Inflammatory macrophage treated with lipopolysaccharide for 1 hour (primary cell): Measurements from ENCODE around the gene PCGF3.
"Not testable (repeated sequence)": the region's sequence is repeated elsewhere in the genome, so short reads cannot be mapped to it uniquely, and the experiment has no call there.

Experiments used
- DNase-seq, 2 donors: peaks; one replicate each; pipeline ENCODE4 v3.0.0-alpha.2; 2020 to 2022

PCGF3 gene

GRCh38 chr4:803884-804283 lies 98.3 kb downstream of the PCGF3 start:
- no peak for DNase-seq

GRCh38 chr4:804804-805203 lies 99.2 kb downstream of the PCGF3 start:
- DNase-seq = no peak

- DNase-seq = not testable (repeated sequence)
These were observed 101.3 kb downstream of the PCGF3 start for GRCh38 chr4:806979-807378.

- DNase-seq = no peak
These were observed 102.2 kb downstream of the PCGF3 start for GRCh38 chr4:807792-808191.

- no peak for DNase-seq
These were observed 103.4 kb downstream of the PCGF3 start for GRCh38 chr4:808860-809570.

- DNase-seq = no peak
These were observed 108.3 kb downstream of the PCGF3 start for GRCh38 chr4:813900-814299.

GRCh38 chr4:814312-814850 lies 108.7 kb downstream of the PCGF3 start:
- DNase-seq = no peak

- DNase-seq = no peak
These were observed 110.0 kb downstream of the PCGF3 start for GRCh38 chr4:815464-816146.

GRCh38 chr4:818106-818921 lies 112.7 kb downstream of the PCGF3 start:
- no peak for DNase-seq

GRCh38 chr4:819401-820229 lies 114.0 kb downstream of the PCGF3 start:
- DNase-seq = no peak
